ENCODE data around the gene RPL41. TPM values are rescaled to one million over a fixed set of nuclear protein-coding genes. Genes with fewer than 3 reads are reported as not detected.
A peak's percentile ranks its signal among the peaks of the same experiment; 100 is the strongest.

Gene RPL41
- total RNA-seq, 6 experiments from 2014 or later: 516 to 1,547 (median 1,257) TPM

DNA sequence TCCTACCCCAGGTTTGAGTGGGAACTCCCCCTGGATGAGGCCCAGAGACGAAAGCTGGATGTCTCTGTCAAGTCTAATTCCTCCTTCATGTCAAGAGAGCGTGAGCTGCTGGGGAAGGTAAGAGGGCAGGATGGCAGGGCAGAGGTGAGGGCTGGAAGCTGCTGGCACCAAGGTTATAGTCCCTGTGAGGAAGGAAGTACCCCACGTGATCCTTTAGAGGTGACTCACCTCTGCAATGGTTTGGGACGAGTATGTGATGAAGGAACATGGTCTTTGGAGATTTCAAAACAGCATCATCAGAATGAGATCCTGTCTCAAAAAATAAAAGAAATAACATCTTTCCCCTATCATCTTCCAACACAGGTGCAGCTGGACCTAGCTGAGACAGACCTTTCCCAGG lies 26.8 kb downstream of the RPL41 start:
- DNase-seq (no peak), ATAC-seq (peak in 1 of 4 donors; percentile 47)
- Histone ChIP-seq H3K9me3 (no peaks in the 10 kb centered on the region), H3K36me3 (peaks cover 4 to 69% (median 21%) of the 10 kb centered on the region in 4 donors), H3K27me3 (no peaks in the 10 kb centered on the region), H3K4me1 (no peaks in the 10 kb centered on the region), H3K4me3 (no peak overlapping the region), H3K27ac (no peak overlapping the region)
- TF ChIP-seq, protein P1, sequence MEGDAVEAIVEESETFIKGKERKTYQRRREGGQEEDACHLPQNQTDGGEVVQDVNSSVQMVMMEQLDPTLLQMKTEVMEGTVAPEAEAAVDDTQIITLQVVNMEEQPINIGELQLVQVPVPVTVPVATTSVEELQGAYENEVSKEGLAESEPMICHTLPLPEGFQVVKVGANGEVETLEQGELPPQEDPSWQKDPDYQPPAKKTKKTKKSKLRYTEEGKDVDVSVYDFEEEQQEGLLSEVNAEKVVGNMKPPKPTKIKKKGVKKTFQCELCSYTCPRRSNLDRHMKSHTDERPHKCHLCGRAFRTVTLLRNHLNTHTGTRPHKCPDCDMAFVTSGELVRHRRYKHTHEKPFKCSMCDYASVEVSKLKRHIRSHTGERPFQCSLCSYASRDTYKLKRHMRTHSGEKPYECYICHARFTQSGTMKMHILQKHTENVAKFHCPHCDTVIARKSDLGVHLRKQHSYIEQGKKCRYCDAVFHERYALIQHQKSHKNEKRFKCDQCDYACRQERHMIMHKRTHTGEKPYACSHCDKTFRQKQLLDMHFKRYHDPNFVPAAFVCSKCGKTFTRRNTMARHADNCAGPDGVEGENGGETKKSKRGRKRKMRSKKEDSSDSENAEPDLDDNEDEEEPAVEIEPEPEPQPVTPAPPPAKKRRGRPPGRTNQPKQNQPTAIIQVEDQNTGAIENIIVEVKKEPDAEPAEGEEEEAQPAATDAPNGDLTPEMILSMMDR (IDR thresholded peaks at IDR 0.05): no peak
- TF ChIP-seq POLR2A (IDR thresholded peaks at IDR 0.05): no peak
- 50% methylated on average over 4 of the region's 4 CpGs for WGBS (ENCODE audit: insufficient coverage, low coverage, low lambda C conversion rate, missing lambda C conversion rate)
- intact Hi-C loops (cut with DNase I): no loop called here

DNA sequence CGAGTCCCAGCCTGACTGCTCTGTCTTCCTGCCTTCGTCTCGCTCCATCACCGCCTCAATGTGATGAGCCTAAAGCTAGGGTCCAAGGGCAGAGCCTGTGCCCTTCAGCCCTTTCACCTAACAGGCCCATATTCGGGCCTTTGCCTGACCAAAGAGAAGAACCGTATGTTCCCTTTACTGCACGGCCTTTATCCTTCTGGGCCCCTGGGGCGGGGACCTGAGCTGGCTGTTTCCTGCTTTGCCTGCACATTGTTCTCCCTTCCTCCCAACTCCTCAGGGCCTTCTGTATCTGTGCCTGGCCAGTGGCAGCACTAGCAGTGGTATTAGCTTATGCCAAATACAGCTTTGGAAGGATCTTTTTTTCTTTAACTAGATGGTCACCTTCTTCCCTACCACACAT lies 27.4 kb downstream of the RPL41 start:
- no peaks in the 10 kb centered on the region for H3K4me1 ChIP-seq
- intact Hi-C loops (cut with DNase I): no loop called here
- H3K9me3 ChIP-seq: no peaks in the 10 kb centered on the region
- WGBS (ENCODE audit: insufficient coverage, low coverage, low lambda C conversion rate, missing lambda C conversion rate): 66% methylated on average over 8 of the region's 8 CpGs
- no peak overlapping the region for H3K27ac ChIP-seq
- ATAC-seq: peak; percentile 55 to 71 (median 66)
- H3K27me3 ChIP-seq: no peaks in the 10 kb centered on the region
- TF ChIP-seq, protein P1 (IDR thresholded peaks at IDR 0.05): no peak
- TF ChIP-seq POLR2A (IDR thresholded peaks at IDR 0.05): no peak
- no peak for DNase-seq
- peaks cover 4 to 63% (median 18%) of the 10 kb centered on the region in 4 donors for H3K36me3 ChIP-seq
- H3K4me3 ChIP-seq: no peak overlapping the region

DNA sequence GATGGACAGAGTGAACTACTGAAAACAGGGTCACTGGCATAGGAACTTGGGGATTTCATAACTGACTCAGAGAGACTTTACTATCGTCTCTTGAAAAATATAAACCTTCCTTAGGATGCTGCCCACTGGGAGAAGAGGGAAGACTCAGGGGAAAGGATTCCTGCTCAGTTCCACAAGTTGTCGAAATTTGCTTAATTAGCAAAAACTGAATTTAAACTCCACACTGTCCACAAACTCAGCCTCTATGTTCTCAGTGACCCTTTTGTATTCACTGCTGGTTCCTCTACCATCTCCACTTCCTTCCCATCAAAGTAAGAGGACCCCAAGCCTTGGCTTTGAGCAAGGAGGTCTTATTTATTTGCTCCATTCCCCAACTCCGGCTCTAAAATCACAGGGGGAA lies 28.8 kb downstream of the RPL41 start:
- H3K27me3 ChIP-seq: no peaks in the 10 kb centered on the region
- H3K4me3 ChIP-seq: no peak overlapping the region
- no peak for DNase-seq
- TF ChIP-seq, protein P1 (IDR thresholded peaks at IDR 0.05): no peak
- no peak for TF ChIP-seq POLR2A (IDR thresholded peaks at IDR 0.05)
- peaks cover 4 to 49% (median 10%) of the 10 kb centered on the region in 4 donors for H3K36me3 ChIP-seq
- no peak for ATAC-seq
- intact Hi-C loops (cut with DNase I): no loop called here
- H3K4me1 ChIP-seq: no peaks in the 10 kb centered on the region
- H3K27ac ChIP-seq: no peak overlapping the region
- H3K9me3 ChIP-seq: no peaks in the 10 kb centered on the region
- 82% methylated on average over 3 of the region's 3 CpGs for WGBS (ENCODE audit: insufficient coverage, low coverage, low lambda C conversion rate, missing lambda C conversion rate)

DNA sequence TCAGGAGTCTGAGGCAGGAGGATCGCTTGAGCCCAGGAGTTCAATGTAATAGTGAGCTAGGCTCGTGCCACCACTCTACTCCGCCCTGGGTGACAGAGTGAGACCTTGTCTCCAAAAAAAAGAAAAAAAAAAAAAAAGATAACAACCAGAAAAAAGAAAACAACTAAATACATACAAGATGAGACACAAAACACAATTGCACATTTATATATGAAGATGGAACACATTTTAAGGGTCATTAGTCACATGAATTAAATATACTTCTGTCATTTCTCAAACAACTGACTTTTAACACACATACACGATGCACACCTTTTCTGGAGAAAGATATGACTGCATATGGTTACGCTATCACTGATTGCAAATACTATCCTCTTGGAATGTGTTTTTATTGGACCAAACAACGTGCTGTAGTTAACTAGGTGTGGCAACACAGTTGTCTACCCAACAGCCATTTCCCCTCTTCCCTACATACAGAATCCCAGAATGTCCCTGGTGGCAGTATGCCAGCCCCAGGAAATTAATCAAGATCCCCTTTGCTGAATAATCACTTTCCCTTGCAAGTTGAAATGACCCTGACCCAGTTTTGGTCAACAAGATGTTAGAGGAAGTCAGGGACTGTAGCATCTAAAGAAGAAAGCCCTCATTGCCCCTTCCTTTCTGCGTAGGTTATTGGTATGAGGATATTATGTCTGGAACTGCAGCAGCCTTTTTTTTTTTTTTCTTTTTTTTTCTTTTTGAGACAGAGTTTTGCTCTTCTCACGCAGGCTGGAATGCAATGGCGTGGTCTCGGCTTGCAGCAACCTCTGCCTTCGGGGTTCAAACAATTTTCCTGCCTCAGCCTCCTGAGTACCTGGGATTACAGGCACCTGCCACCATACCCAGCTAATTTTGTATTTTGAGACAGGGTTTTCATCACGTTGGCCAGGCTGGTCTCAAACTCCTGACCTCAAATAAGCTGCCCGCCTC lies 30.3 kb downstream of the RPL41 start:
- 72% methylated on average over 11 of the region's 13 CpGs for WGBS (ENCODE audit: insufficient coverage, low coverage, low lambda C conversion rate, missing lambda C conversion rate)
- TF ChIP-seq POLR2A (IDR thresholded peaks at IDR 0.05): no peak
- Histone ChIP-seq H3K9me3 (no peaks in the 10 kb centered on the region), H3K36me3 (peaks cover 0 to 36% (median 7%) of the 10 kb centered on the region in 4 donors), H3K27ac (no peak overlapping the region), H3K27me3 (no peaks in the 10 kb centered on the region), H3K4me3 (no peak overlapping the region), H3K4me1 (peaks cover 0 to 8% (median 6%) of the 10 kb centered on the region in 4 donors)
- ATAC-seq (peak in 3 of 4 donors; percentile 15 to 26 (median 25)), DNase-seq (peak in 1 of 3 donors; percentile 20)
- intact Hi-C loops (cut with DNase I): no loop called here

DNA sequence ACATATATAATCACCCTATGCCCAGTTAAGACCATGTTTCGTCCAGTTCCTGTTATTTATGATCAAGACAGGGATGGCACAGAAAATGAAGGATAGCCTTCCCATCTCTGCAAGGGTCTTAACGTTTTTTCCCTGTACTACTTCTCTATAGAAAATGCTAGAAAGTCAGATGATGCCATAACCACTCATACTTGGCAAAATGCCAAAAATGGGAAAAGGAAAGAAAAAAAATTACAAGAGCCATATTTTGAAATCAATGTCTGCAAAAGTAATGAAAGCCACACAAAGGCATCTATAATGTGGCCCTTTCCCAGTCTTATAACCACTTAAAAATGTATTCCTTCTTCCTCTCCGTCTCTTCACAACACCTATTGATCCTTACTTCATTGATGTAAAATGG lies 34.1 kb downstream of the RPL41 start:
- 63% methylated on average over 3 of the region's 3 CpGs for WGBS (ENCODE audit: insufficient coverage, low coverage, low lambda C conversion rate, missing lambda C conversion rate)
- TF ChIP-seq, protein P1 (IDR thresholded peaks at IDR 0.05): no peak
- TF ChIP-seq POLR2A (IDR thresholded peaks at IDR 0.05): no peak
- no peak for DNase-seq
- Histone ChIP-seq H3K36me3 (no peaks in the 10 kb centered on the region), H3K4me1 (peaks cover 0 to 19% (median 12%) of the 10 kb centered on the region in 4 donors), H3K9me3 (no peaks in the 10 kb centered on the region), H3K27me3 (no peaks in the 10 kb centered on the region), H3K27ac (no peak overlapping the region), H3K4me3 (no peak overlapping the region)
- intact Hi-C loops (cut with DNase I): no loop called here
- no peak for ATAC-seq

All from right lobe of liver (tissue), 6 donors.